ENCODE measurements around the gene ETV1. TPM values are rescaled to one million over a fixed set of nuclear protein-coding genes. Genes with fewer than 3 reads are reported as not detected.

ETV1 gene
- total and polyA plus RNA-seq, 9 of the 15 experiments (the other 6 are each of a cell fraction or from before 2014, with no cell fraction given): 7.2 to 27.4 (median 14.0) TPM

- TF ChIP-seq CHD7 (IDR thresholded peaks at IDR 0.05; ENCODE audit: low read depth, low read length) (no peak), POLR2AphosphoS5 (IDR thresholded peaks at IDR 0.05; ENCODE audit: control insufficient read depth, insufficient read depth, low read depth, low read length) (no peak), GTF3C2 (IDR thresholded peaks at IDR 0.05; ENCODE audit: borderline replicate concordance, extremely low read depth, insufficient read length) (no peak), MEIS2 (IDR thresholded peaks at IDR 0.05; ENCODE audit: partially characterized antibody) (no peak), ZNF444 (CRISPR knock-in tag; IDR thresholded peaks at IDR 0.05) (no peak), BACH1 (tag; IDR thresholded peaks at IDR 0.05) (no peak; the same call in 1 of the 2 replicates), PTRF (tag; IDR thresholded peaks at IDR 0.05) (no peak), ZEB2 (IDR thresholded peaks at IDR 0.05) (no peak)
Observed at GRCh38 chr7:13850185-13850752, 139.2 kb downstream of the ETV1 start (continued).
